Hepatocyte (in vitro differentiated cells): ENCODE results near the gene ABI3BP. TPM values are rescaled to one million over a fixed set of nuclear protein-coding genes. Genes with fewer than 3 reads are reported as not detected.

Experiments used
- DNase-seq: peaks from one replicate; pipeline ENCODE4 v3.0.0-alpha.2; 2016; ENCODE audit warnings: low spot score
- H2AFZ ChIP-seq: fragments of 200-600 bp; sonication (generic); 2 replicates; pipeline ENCODE4 v1.6.0; 2016; ENCODE audit warnings: antibody characterized with exemption, mild to moderate bottlenecking
- H3K27ac ChIP-seq: fragments of 200-600 bp; sonication (generic); 2 replicates; pipeline ENCODE4 v1.5.1; 2016; ENCODE audit warnings: mild to moderate bottlenecking
- H3K27me3 ChIP-seq: fragments of 200-600 bp; sonication (generic); 2 replicates; pipeline ENCODE4 v1.6.1; 2016
- H3K36me3 ChIP-seq: fragments of 200-600 bp; sonication (generic); replicated peaks from 2 replicates; pipeline ENCODE4 v1.5.1; 2016; ENCODE audit warnings: low read depth; ENCODE audit not compliant: insufficient read depth
- H3K4me1 ChIP-seq: fragments of 200-600 bp; sonication (generic); 2 replicates; pipeline ENCODE4 v1.5.1; 2016; ENCODE audit warnings: mild to moderate bottlenecking, moderate library complexity; ENCODE audit not compliant: insufficient read depth
- H3K4me2 ChIP-seq: fragments of 200-600 bp; sonication (generic); 2 replicates; pipeline ENCODE4 v1.6.0; 2016
- H3K4me3 ChIP-seq: fragments of 200-600 bp; sonication (generic); 2 replicates; pipeline ENCODE4 v1.5.1; 2016; ENCODE audit warnings: mild to moderate bottlenecking
- H3K79me2 ChIP-seq: fragments of 200-600 bp; sonication (generic); 2 replicates; pipeline ENCODE4 v1.6.0; 2017; ENCODE audit warnings: mild to moderate bottlenecking
- H3K9me2 ChIP-seq: fragments of 200-600 bp; sonication (generic); replicated peaks from 2 replicates; pipeline ENCODE4 v1.6.0; 2017; ENCODE audit warnings: mild to moderate bottlenecking; ENCODE audit not compliant: insufficient read depth
- H3K9me3 ChIP-seq: fragments of 200-600 bp; sonication (generic); 2 replicates; pipeline ENCODE4 v1.5.1; 2016; ENCODE audit warnings: low read depth, mild to moderate bottlenecking
- H4K20me1 ChIP-seq: fragments of 200-600 bp; sonication (generic); 2 replicates; pipeline ENCODE4 v1.6.0; 2016; ENCODE audit warnings: mild to moderate bottlenecking; ENCODE audit not compliant: insufficient read depth, poor library complexity, severe bottlenecking
- CTCF ChIP-seq: fragments of 200-600 bp; sonication (generic); IDR thresholded peaks from 2 replicates; pipeline ENCODE4 v1.5.1; 2016; ENCODE audit warnings: antibody characterized with exemption, mild to moderate bottlenecking; ENCODE audit not compliant: poor library complexity
- EZH2 ChIP-seq: fragments of 200-600 bp; sonication (generic); IDR thresholded peaks from 2 replicates; pipeline ENCODE4 v1.6.1; 2016; ENCODE audit warnings: antibody characterized with exemption, mild to moderate bottlenecking, borderline replicate concordance
- EZH2phosphoT487 ChIP-seq: fragments of 200-600 bp; sonication (generic); IDR thresholded peaks from one replicate; pipeline ENCODE4 v1.6.1; 2018; ENCODE audit warnings: antibody characterized with exemption, mild to moderate bottlenecking, low read depth, moderate library complexity; ENCODE audit not compliant: unreplicated experiment, severe bottlenecking
- WGBS: methylation state at CpG from one replicate; pipeline ENCODE4 v1.1.6; 2016; ENCODE audit warnings: low lambda C conversion rate; ENCODE audit errors: missing lambda C conversion rate; 5-methylcytosine and 5-hydroxymethylcytosine counted together
- polyA plus RNA-seq: library from polyadenylated mRNA; unstranded; fragments of >200 nt; fragmentation: Nextera tagmentation; extraction: Ambion mirVana; gene quantifications from 2 replicates; pipeline ENCODE4 v1.2.1, GENCODE V29; 2016
- total RNA-seq: library from RNA; depleted of rRNA; stranded (reverse); fragments of >200 nt; gene quantifications from 2 replicates; pipeline ENCODE4 v1.2.3, GENCODE V29; 2014

Gene ABI3BP
- total and polyA plus RNA-seq, 2 experiments from 2014 or later: 10.4 to 18.6 TPM

- Histone ChIP-seq H3K79me2 (no peaks in the 10 kb centered on the region), H3K4me1 (peaks cover 6% of the 10 kb centered on the region), H3K4me2 (no peak overlapping the region), H2AFZ (no peak overlapping the region), H3K9me2 (no peaks in the 10 kb centered on the region), H3K4me3 (no peak overlapping the region), H3K9me3 (no peaks in the 10 kb centered on the region), H3K27me3 (no peaks in the 10 kb centered on the region), H3K27ac (no peak overlapping the region), H4K20me1 (no peaks in the 10 kb centered on the region), H3K36me3 (no peaks in the 10 kb centered on the region)
- 90% methylated on average over 5 of the region's 5 CpGs for WGBS
- no peak for TF ChIP-seq EZH2phosphoT487
- DNase-seq: no peak
These were observed 966 bp upstream of the ABI3BP start for GRCh38 chr3:100994187-100994586.

GRCh38 chr3:100992231-100993012 lies 799 bp downstream of the ABI3BP start:
- no peaks in the 10 kb centered on the region for H3K9me3 ChIP-seq
- H2AFZ ChIP-seq: peak overlapping the region; percentile 50
- peaks cover 6% of the 10 kb centered on the region for H3K4me1 ChIP-seq
- TF ChIP-seq EZH2 (no peak), CTCF (no peak), EZH2phosphoT487 (no peak)
- no peaks in the 10 kb centered on the region for H3K79me2 ChIP-seq
- H3K36me3 ChIP-seq: no peaks in the 10 kb centered on the region
- WGBS: 15% methylated on average over 3 of the region's 3 CpGs
- peak overlapping the region; percentile 78 for H3K27ac ChIP-seq
- no peaks in the 10 kb centered on the region for H3K27me3 ChIP-seq
- no peaks in the 10 kb centered on the region for H3K9me2 ChIP-seq
- DNase-seq: peak; percentile 49
- H3K4me2 ChIP-seq: peak overlapping the region; percentile 72
- H3K4me3 ChIP-seq: peak overlapping the region; percentile 3
- H4K20me1 ChIP-seq: no peaks in the 10 kb centered on the region

GRCh38 chr3:100988080-100988479 lies 5.1 kb downstream of the ABI3BP start:
- Histone ChIP-seq H3K4me1 (peaks cover 5% of the 10 kb centered on the region), H3K4me2 (no peak overlapping the region), H3K79me2 (no peaks in the 10 kb centered on the region), H3K27ac (no peak overlapping the region), H4K20me1 (no peaks in the 10 kb centered on the region), H3K4me3 (no peak overlapping the region), H3K9me2 (no peaks in the 10 kb centered on the region), H2AFZ (no peak overlapping the region), H3K36me3 (no peaks in the 10 kb centered on the region), H3K9me3 (no peaks in the 10 kb centered on the region), H3K27me3 (no peaks in the 10 kb centered on the region)
- 86% methylated on average over 1 of the region's 1 CpG for WGBS
- DNase-seq: no peak
- no peak for TF ChIP-seq CTCF
- no peak for TF ChIP-seq EZH2
- TF ChIP-seq EZH2phosphoT487: no peak

- TF ChIP-seq CTCF (no peak), EZH2phosphoT487 (no peak), EZH2 (no peak)
- no peak overlapping the region for H3K4me2 ChIP-seq
These were observed 8.9 kb downstream of the ABI3BP start for GRCh38 chr3:100984308-100984707.

More at GRCh38 chr3:100984308-100984707, 8.9 kb downstream of the ABI3BP start:
- Histone ChIP-seq H3K27ac (no peak overlapping the region), H4K20me1 (no peaks in the 10 kb centered on the region), H3K79me2 (no peaks in the 10 kb centered on the region), H3K27me3 (no peaks in the 10 kb centered on the region), H3K4me3 (no peak overlapping the region), H2AFZ (no peak overlapping the region), H3K9me2 (no peaks in the 10 kb centered on the region), H3K36me3 (no peaks in the 10 kb centered on the region), H3K9me3 (no peaks in the 10 kb centered on the region), H3K4me1 (peaks cover 4% of the 10 kb centered on the region)
- no peak for DNase-seq
